Esophagus squamous epithelium (tissue), 5 donors: ENCODE measurements around the gene ADARB2. TPM values are rescaled to one million over a fixed set of nuclear protein-coding genes. Genes with fewer than 3 reads are reported as not detected.

Experiments
- DNase-seq: peaks from one replicate; lab custom pipeline; 2025; lab: John Stamatoyannopoulos, UW
- H3K27ac ChIP-seq, 4 donors: fragments of 200-600 bp; sonication (generic); one replicate each; pipeline ENCODE4 v1.5.1; 2016 to 2019; ENCODE audit warnings: mild to moderate bottlenecking in 1 of 4
- H3K27me3 ChIP-seq, 4 donors: fragments of 200-600 bp; sonication (generic); 1 replicate in 3 of 4; 2 replicates in 1 of 4; pipeline versions ENCODE4 v1.5.1 to v1.6.0; 2017 to 2021; ENCODE audit warnings: antibody characterized with exemption in 1 of 4
- H3K36me3 ChIP-seq, 3 donors: fragments of 200-600 bp; sonication (generic); one replicate each; pipeline ENCODE4 v1.5.1; 2016 to 2019
- H3K4me1 ChIP-seq, 3 donors: fragments of 200-600 bp; sonication (generic); one replicate each; pipeline ENCODE4 v1.5.1; 2017 to 2019
- H3K4me3 ChIP-seq, 4 donors: fragments of 200-600 bp; sonication (generic); 1 replicate in 3 of 4; 2 replicates in 1 of 4; pipeline ENCODE4 v1.5.1; 2016 to 2019; ENCODE audit warnings: mild to moderate bottlenecking in 2 of 4, moderate library complexity in 1 of 4
- H3K9me3 ChIP-seq, 3 donors: fragments of 200-600 bp; sonication (generic); one replicate each; pipeline ENCODE4 v1.5.1; 2016 to 2019
- CTCF ChIP-seq, 6 experiments: fragments of 450-650 bp in 4 of 6; fragments of 200-600 bp in 2 of 6; sonication (generic) in 2 of 6; IDR thresholded peaks; one replicate each; pipeline ENCODE4 v1.5.1; 2016 to 2019; ENCODE audit warnings: antibody characterized with exemption in 6 of 6, mild to moderate bottlenecking in 4 of 6, moderate library complexity in 4 of 6
- POLR2A ChIP-seq, 4 donors: fragments of 450-650 bp; IDR thresholded peaks; one replicate each; pipeline ENCODE4 v1.6.1; 2017; ENCODE audit warnings: antibody characterized with exemption in 4 of 4, mild to moderate bottlenecking in 4 of 4, moderate library complexity in 3 of 4
- WGBS, 2 donors: methylation state at CpG; one replicate each; pipeline ENCODE4 v1.1.5; 2018; 5-methylcytosine and 5-hydroxymethylcytosine counted together
- intact Hi-C: fragments of 100-400 bp; cut with DNase I; formaldehyde crosslinking; loops from one replicate; pipeline ENCODE4 v1.15.0; 2022
- total RNA-seq, 4 donors: library from RNA; depleted of rRNA; stranded (reverse); fragments of >200 nt; gene quantifications; one replicate each; pipeline ENCODE4 v1.1.0, GENCODE V29; 2016
- donor health status: DM: yes; HTN: yes; CAD: no.

The ADARB2 gene
- total RNA-seq, 4 donors from 2014 or later, result 0.21 to 3.5 (median 1.5) TPM

- 24 to 35% methylated on average over 4 of the region's 4 CpGs for WGBS, 2 donors
- DNase-seq, result no peak
- intact Hi-C loops, result no loop called here
- Histone ChIP-seq H3K36me3 (no peaks in the 10 kb centered on the region), H3K27ac (no peak overlapping the region), H3K4me3 (no peak overlapping the region), H3K4me1 (peaks cover 0 to 4% (median 0%) of the 10 kb centered on the region in 3 donors), H3K27me3 (no peaks in the 10 kb centered on the region), H3K9me3 (no peaks in the 10 kb centered on the region)
- TF ChIP-seq CTCF (IDR thresholded peaks at IDR 0.05), result peak in 1 of 6 experiments; percentile 28
- TF ChIP-seq POLR2A (IDR thresholded peaks at IDR 0.05), result no peak
Observed at GRCh38 chr10:1308173-1308961, 429.0 kb downstream of the ADARB2 start.

GRCh38 chr10:1301143-1301542 is 436.2 kb downstream of the ADARB2 start:
- Histone ChIP-seq H3K4me3 (no peak overlapping the region), H3K27ac (no peak overlapping the region), H3K27me3 (peaks cover 0 to 15% (median 0%) of the 10 kb centered on the region in 4 donors), H3K4me1 (no peaks in the 10 kb centered on the region), H3K9me3 (no peaks in the 10 kb centered on the region), H3K36me3 (no peaks in the 10 kb centered on the region)
- intact Hi-C loops, result no loop called here
- TF ChIP-seq CTCF (IDR thresholded peaks at IDR 0.05), result peak in 1 of 6 experiments; percentile 38
- TF ChIP-seq POLR2A (IDR thresholded peaks at IDR 0.05), result no peak
- DNase-seq, result no peak
- WGBS, 2 donors, result 57 to 64% methylated on average over 5 of the region's 5 CpGs

GRCh38 chr10:1300218-1300617 is 437.1 kb downstream of the ADARB2 start:
- H3K36me3 ChIP-seq, result no peaks in the 10 kb centered on the region

GRCh38 chr10:1299041-1299726 is 438.1 kb downstream of the ADARB2 start:
- no peak overlapping the region for H3K4me3 ChIP-seq
- H3K27ac ChIP-seq, result no peak overlapping the region
- no peaks in the 10 kb centered on the region for H3K9me3 ChIP-seq
- intact Hi-C loops, result no loop called here
- peaks cover 0 to 15% (median 0%) of the 10 kb centered on the region in 4 donors for H3K27me3 ChIP-seq
- no peak for DNase-seq
- H3K4me1 ChIP-seq, result no peaks in the 10 kb centered on the region
- H3K36me3 ChIP-seq, result no peaks in the 10 kb centered on the region
- WGBS, 2 donors, result 68 to 77% methylated on average over 10 to 12 of the region's 12 CpGs
- TF ChIP-seq POLR2A (IDR thresholded peaks at IDR 0.05) (no peak), CTCF (IDR thresholded peaks at IDR 0.05) (no peak)

More at GRCh38 chr10:1300218-1300617, 437.1 kb downstream of the ADARB2 start:
- H3K27me3 ChIP-seq, result peaks cover 0 to 15% (median 0%) of the 10 kb centered on the region in 4 donors
- H3K9me3 ChIP-seq, result no peaks in the 10 kb centered on the region
- no peak overlapping the region for H3K27ac ChIP-seq
- H3K4me3 ChIP-seq, result no peak overlapping the region
- intact Hi-C loops, result no loop called here
- no peak for DNase-seq
- WGBS, 2 donors, result 76 to 79% methylated on average over 6 of the region's 6 CpGs
- no peaks in the 10 kb centered on the region for H3K4me1 ChIP-seq
- TF ChIP-seq CTCF (IDR thresholded peaks at IDR 0.05) (no peak), POLR2A (IDR thresholded peaks at IDR 0.05) (no peak)
